ENCODE results near the gene PHTF2.

DNA sequence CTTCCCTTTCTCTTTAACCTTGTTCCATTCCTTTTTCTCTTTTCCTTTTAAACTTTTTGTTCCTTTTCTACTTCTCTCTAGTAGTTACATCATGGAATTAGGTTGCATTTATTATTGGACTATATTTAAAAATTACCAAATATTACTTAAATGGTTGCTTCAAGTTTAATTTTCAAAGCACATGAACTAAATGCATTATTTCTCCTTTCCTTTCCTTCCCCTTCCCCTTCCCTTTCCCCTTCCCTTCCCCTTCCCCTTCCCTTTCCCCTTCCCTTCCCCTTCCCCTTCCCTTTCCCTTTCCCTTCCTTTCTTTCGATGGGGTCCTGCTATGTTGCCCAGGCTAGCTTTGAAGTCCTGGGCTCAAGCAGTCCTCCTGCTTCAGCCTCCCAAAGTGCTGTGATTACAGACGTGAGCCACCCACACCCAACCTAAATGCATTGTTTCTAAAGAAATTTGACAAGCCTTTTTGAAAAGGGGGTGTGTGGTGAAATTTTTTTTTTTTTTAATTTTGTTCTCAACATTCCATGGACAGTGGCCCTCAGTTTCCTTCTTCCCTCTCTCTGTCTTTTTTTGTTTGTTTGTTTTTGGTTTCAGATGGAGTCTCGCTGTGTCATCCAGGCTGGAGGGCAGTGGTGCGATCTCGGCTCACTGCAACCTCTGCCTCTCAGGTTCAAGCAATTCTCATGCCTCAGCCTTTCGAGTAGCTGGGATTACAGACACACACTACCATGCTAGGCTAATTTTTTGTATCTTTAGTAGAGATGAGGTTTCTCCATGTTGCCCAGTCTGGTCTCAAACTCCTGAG lies 31.6 kb upstream of the PHTF2 start:
- TF ChIP-seq TAF1 (IDR thresholded peaks at IDR 0.05; ENCODE audit: low read depth, low read length) (no peak), POLR2A (IDR thresholded peaks at IDR 0.05; ENCODE audit: low read depth, low read length) (no peak), SPI1 (IDR thresholded peaks at IDR 0.05; ENCODE audit: low read depth, low read length) (no peak), POLR2AphosphoS5 (IDR thresholded peaks at IDR 0.05; ENCODE audit: low read depth, low read length) (no peak)

Measured in GM12891 (cell line).